Measurements from ENCODE around the gene CYP26A1.

DNA sequence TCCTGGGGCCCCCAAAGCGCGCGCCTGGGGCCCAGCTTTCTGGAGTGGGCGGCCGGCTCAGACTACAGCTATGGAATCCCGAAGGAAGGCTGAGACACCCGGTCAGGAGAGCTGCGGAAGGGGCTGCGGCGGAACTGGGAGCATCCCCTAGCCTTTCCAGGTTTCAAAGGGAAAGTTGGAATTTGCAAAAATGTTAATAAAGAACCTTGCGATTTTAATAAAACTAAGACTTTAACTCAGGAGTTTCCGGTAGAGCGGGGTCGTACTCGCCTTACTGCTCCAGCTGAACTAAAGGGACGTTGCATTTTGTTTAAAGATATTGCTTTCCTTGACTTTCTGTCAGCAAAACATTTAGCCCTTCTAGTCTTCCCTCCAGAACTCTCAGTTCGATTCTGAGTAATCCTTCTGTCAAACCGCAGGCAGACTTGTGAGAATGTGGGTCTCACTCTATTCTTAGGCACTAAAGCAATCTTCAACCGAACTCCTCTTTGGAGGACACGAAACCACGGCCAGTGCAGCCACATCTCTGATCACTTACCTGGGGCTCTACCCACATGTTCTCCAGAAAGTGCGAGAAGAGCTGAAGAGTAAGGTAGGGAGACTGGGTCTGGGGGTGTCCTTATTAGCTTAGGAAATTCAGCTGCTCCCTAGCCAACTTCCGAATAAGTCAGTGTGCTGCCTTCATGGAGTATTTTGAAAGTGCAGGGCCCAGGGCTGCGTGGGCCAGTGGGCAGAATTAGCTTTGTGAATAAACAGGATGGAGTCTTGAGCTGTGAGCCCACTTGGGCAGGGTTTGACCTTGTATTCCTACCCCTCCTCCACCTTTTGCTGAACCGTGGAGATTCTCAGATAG lies 1.9 kb downstream of the CYP26A1 start:
- TF ChIP-seq, protein P1, sequence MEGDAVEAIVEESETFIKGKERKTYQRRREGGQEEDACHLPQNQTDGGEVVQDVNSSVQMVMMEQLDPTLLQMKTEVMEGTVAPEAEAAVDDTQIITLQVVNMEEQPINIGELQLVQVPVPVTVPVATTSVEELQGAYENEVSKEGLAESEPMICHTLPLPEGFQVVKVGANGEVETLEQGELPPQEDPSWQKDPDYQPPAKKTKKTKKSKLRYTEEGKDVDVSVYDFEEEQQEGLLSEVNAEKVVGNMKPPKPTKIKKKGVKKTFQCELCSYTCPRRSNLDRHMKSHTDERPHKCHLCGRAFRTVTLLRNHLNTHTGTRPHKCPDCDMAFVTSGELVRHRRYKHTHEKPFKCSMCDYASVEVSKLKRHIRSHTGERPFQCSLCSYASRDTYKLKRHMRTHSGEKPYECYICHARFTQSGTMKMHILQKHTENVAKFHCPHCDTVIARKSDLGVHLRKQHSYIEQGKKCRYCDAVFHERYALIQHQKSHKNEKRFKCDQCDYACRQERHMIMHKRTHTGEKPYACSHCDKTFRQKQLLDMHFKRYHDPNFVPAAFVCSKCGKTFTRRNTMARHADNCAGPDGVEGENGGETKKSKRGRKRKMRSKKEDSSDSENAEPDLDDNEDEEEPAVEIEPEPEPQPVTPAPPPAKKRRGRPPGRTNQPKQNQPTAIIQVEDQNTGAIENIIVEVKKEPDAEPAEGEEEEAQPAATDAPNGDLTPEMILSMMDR (IDR thresholded peaks at IDR 0.05), result no peak
- TF ChIP-seq ZFX (IDR thresholded peaks at IDR 0.05; ENCODE audit: borderline replicate concordance), result no peak

Measured in 22Rv1 (cell line).